Suprapubic skin (tissue), 4 donors: ENCODE results near the gene ANK3.

ENCODE experiments used
- CTCF ChIP-seq, 2 donors: fragments of 200-600 bp in 1 of 2; fragments of 450-650 bp in 1 of 2; sonication (generic) in 1 of 2; IDR thresholded peaks; one replicate each; pipeline ENCODE4 v1.5.1; 2016 to 2019; ENCODE audit warnings: antibody characterized with exemption in 2 of 2, mild to moderate bottlenecking in 1 of 2, moderate library complexity in 1 of 2
- POLR2A ChIP-seq, 2 donors: fragments of 450-650 bp; IDR thresholded peaks; one replicate each; pipeline ENCODE4 v1.6.1; 2017; ENCODE audit warnings: antibody characterized with exemption in 2 of 2, mild to moderate bottlenecking in 2 of 2, moderate library complexity in 2 of 2
- POLR2AphosphoS5 ChIP-seq, 3 donors: sonication (generic); formaldehyde crosslinking; IDR thresholded peaks; one replicate each; pipeline ENCODE4 v1.6.1; 2017; ENCODE audit warnings: antibody characterized with exemption in 3 of 3

GRCh38 chr10:60194421-60194820 lies 195.3 kb downstream of the ANK3 start:
- TF ChIP-seq CTCF (IDR thresholded peaks at IDR 0.05) (no peak), POLR2A (IDR thresholded peaks at IDR 0.05) (no peak), POLR2AphosphoS5 (IDR thresholded peaks at IDR 0.05) (no peak)
